Adrenal gland (tissue), 5 donors: Measurements from ENCODE around the gene HECW1.

Experiments used
- CTCF ChIP-seq, 6 experiments: fragments of 450-650 bp in 4 of 6; fragments of 200-600 bp in 2 of 6; sonication (generic) in 1 of 6; IDR thresholded peaks; 1 replicate in 5 of 6; 2 replicates in 1 of 6; pipeline versions ENCODE4 v1.5.1 to v1.8.0; 2016 to 2021; ENCODE audit warnings: antibody characterized with exemption in 6 of 6, mild to moderate bottlenecking in 2 of 6, moderate library complexity in 1 of 6
- POLR2A ChIP-seq, 2 donors: fragments of 450-650 bp; IDR thresholded peaks; one replicate each; pipeline ENCODE4 v1.6.1; 2017; ENCODE audit warnings: antibody characterized with exemption in 2 of 2, mild to moderate bottlenecking in 2 of 2, moderate library complexity in 1 of 2
- donor health status: DM: no; HTN: no; CAD: no.

DNA sequence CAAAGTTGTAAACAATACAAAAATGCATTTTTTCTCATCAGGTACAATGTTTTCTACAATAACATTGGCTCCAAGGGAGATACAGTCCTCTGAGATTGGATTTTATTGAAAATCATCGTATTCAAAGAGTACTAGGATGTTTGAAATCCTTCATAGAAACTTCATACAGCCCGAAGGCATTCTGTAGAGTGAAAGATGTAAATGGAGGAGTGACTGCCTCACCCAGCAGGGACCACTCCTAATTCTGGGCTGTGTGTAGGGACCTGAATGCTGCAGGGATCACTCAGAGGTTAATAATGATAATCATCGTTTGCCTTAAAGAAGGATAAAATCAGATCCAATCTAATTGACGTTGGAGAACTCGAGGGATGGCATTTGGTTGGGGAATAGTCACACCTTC lies 198.6 kb downstream of the HECW1 start:
- TF ChIP-seq CTCF (IDR thresholded peaks at IDR 0.05) (no peak), POLR2A (IDR thresholded peaks at IDR 0.05) (no peak)
